Measurements from ENCODE around the gene KCNE4.

DNA sequence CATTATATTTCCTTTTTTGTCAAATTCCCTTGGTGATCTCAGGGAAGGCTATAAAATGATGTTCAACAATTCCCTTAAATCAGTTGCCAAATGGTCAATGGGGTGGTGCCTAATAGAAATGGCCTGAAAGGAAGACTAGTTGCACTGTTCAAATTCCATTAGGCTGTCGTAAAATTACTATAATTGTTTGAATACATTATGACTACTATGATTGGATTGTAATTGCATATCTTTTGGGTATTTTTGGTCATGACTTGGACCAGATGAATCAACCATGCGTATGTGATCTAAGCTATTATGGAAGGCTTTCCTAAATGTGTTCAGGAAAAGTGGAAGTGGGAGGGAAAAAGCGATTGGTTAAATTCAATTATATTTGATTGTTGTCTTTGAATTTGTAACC is 41.3 kb upstream of the KCNE4 start:
- TF ChIP-seq, protein P1, sequence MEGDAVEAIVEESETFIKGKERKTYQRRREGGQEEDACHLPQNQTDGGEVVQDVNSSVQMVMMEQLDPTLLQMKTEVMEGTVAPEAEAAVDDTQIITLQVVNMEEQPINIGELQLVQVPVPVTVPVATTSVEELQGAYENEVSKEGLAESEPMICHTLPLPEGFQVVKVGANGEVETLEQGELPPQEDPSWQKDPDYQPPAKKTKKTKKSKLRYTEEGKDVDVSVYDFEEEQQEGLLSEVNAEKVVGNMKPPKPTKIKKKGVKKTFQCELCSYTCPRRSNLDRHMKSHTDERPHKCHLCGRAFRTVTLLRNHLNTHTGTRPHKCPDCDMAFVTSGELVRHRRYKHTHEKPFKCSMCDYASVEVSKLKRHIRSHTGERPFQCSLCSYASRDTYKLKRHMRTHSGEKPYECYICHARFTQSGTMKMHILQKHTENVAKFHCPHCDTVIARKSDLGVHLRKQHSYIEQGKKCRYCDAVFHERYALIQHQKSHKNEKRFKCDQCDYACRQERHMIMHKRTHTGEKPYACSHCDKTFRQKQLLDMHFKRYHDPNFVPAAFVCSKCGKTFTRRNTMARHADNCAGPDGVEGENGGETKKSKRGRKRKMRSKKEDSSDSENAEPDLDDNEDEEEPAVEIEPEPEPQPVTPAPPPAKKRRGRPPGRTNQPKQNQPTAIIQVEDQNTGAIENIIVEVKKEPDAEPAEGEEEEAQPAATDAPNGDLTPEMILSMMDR (conservative IDR thresholded peaks at IDR 0.05): no peak
- TF ChIP-seq ZFX (IDR thresholded peaks at IDR 0.05): no peak

Measured in C4-2B (cell line).